ENCODE data around the gene NHLRC4. TPM values are rescaled to one million over a fixed set of nuclear protein-coding genes. Genes with fewer than 3 reads are reported as not detected.

The NHLRC4 gene
- total and polyA plus RNA-seq, 2 of the 13 experiments (the other 11 are each of a cell fraction or from before 2014, with no cell fraction given): 0.40 to 0.59 TPM

DNA sequence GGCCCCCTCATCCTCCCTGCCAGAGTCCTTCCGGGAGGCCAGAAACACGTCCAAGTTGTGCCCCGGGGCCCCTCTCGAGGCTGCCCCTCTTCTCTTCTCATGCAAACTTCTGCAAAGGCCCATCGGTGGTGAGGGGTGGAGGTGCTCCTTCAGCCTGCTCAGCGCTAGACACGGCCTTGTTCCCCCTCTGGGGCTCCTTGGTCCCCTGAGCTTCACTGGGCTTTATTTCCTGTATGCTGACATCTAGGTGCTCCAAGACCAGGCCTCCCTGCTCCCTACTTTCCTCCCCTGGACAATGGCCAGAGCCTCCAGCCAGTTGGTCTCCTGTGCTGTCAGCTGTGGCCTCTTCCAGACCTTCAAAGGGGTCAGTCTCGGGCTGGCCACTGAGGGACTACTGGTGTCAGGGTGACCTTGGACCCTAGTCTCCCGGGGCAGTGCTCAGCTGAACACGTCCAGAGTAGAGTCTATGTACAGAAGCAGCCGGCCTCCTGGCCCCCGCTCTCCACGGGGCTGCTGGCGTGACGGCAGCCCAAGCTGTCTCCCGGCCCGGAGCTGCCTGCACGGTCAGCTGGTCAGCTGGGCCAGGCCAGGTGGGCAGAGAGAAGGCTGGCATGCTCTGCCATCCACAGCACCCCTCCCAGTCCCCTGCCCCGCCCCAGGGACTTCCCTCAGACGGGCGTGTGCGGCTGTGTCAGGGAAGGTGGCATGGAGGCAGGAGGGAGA, 8.3 kb upstream of the NHLRC4 start (continued):
- TF ChIP-seq, protein P1, sequence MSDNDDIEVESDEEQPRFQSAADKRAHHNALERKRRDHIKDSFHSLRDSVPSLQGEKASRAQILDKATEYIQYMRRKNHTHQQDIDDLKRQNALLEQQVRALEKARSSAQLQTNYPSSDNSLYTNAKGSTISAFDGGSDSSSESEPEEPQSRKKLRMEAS (IDR thresholded peaks at IDR 0.05): peak; percentile 78
- TF ChIP-seq, protein P2, sequence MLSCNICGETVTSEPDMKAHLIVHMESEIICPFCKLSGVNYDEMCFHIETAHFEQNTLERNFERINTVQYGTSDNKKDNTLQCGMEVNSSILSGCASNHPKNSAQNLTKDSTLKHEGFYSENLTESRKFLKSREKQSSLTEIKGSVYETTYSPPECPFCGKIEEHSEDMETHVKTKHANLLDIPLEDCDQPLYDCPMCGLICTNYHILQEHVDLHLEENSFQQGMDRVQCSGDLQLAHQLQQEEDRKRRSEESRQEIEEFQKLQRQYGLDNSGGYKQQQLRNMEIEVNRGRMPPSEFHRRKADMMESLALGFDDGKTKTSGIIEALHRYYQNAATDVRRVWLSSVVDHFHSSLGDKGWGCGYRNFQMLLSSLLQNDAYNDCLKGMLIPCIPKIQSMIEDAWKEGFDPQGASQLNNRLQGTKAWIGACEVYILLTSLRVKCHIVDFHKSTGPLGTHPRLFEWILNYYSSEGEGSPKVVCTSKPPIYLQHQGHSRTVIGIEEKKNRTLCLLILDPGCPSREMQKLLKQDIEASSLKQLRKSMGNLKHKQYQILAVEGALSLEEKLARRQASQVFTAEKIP (CRISPR knock-in tag; IDR thresholded peaks at IDR 0.05; ENCODE audit: borderline replicate concordance): no peak
- TF ChIP-seq ZNF598 (CRISPR knock-in tag; IDR thresholded peaks at IDR 0.05; ENCODE audit: borderline replicate concordance): peak; percentile 63; the same call in 1 of the 2 replicates
- TF ChIP-seq GPBP1L1 (CRISPR knock-in tag; IDR thresholded peaks at IDR 0.05): no peak
- no peak for TF ChIP-seq ZNF841 (CRISPR knock-in tag; IDR thresholded peaks at IDR 0.05; ENCODE audit: borderline replicate concordance)
- no peak for TF ChIP-seq ZNF567 (CRISPR knock-in tag; IDR thresholded peaks at IDR 0.05; ENCODE audit: borderline replicate concordance)
- TF ChIP-seq ELF1 (CRISPR knock-in tag; IDR thresholded peaks at IDR 0.05): no peak
- no peak for TF ChIP-seq ZNF558 (CRISPR knock-in tag; IDR thresholded peaks at IDR 0.05; ENCODE audit: borderline replicate concordance)
- TF ChIP-seq, protein P3, sequence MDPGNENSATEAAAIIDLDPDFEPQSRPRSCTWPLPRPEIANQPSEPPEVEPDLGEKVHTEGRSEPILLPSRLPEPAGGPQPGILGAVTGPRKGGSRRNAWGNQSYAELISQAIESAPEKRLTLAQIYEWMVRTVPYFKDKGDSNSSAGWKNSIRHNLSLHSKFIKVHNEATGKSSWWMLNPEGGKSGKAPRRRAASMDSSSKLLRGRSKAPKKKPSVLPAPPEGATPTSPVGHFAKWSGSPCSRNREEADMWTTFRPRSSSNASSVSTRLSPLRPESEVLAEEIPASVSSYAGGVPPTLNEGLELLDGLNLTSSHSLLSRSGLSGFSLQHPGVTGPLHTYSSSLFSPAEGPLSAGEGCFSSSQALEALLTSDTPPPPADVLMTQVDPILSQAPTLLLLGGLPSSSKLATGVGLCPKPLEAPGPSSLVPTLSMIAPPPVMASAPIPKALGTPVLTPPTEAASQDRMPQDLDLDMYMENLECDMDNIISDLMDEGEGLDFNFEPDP (CRISPR knock-in tag; conservative IDR thresholded peaks at IDR 0.05): no peak
- TF ChIP-seq, protein P4, sequence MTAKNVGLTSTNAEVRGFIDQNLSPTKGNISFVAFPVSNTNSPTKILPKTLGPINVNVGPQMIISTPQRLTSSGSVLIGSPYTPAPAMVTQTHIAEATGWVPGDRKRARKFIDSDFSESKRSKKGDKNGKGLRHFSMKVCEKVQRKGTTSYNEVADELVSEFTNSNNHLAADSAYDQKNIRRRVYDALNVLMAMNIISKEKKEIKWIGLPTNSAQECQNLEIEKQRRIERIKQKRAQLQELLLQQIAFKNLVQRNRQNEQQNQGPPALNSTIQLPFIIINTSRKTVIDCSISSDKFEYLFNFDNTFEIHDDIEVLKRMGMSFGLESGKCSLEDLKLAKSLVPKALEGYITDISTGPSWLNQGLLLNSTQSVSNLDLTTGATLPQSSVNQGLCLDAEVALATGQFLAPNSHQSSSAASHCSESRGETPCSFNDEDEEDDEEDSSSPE (CRISPR knock-in tag; IDR thresholded peaks at IDR 0.05): no peak; the same call in 1 of the 2 replicates
- no peak for TF ChIP-seq YEATS2 (CRISPR knock-in tag; IDR thresholded peaks at IDR 0.05; ENCODE audit: borderline replicate concordance)
- TF ChIP-seq, protein P5, sequence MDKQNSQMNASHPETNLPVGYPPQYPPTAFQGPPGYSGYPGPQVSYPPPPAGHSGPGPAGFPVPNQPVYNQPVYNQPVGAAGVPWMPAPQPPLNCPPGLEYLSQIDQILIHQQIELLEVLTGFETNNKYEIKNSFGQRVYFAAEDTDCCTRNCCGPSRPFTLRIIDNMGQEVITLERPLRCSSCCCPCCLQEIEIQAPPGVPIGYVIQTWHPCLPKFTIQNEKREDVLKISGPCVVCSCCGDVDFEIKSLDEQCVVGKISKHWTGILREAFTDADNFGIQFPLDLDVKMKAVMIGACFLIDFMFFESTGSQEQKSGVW (CRISPR knock-in tag; IDR thresholded peaks at IDR 0.05; ENCODE audit: borderline replicate concordance): no peak
- TF ChIP-seq, protein P6, sequence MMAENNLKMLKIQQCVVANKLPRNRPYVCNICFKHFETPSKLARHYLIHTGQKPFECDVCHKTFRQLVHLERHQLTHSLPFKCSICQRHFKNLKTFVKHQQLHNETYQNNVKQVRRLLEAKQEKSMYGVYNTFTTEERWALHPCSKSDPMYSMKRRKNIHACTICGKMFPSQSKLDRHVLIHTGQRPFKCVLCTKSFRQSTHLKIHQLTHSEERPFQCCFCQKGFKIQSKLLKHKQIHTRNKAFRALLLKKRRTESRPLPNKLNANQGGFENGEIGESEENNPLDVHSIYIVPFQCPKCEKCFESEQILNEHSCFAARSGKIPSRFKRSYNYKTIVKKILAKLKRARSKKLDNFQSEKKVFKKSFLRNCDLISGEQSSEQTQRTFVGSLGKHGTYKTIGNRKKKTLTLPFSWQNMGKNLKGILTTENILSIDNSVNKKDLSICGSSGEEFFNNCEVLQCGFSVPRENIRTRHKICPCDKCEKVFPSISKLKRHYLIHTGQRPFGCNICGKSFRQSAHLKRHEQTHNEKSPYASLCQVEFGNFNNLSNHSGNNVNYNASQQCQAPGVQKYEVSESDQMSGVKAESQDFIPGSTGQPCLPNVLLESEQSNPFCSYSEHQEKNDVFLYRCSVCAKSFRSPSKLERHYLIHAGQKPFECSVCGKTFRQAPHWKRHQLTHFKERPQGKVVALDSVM (CRISPR knock-in tag; IDR thresholded peaks at IDR 0.05): peak; percentile 94
- no peak for TF ChIP-seq REST (IDR thresholded peaks at IDR 0.05; ENCODE audit: borderline replicate concordance in 1 of 2, low read depth in 1 of 2, low read length in 2 of 2)
